Peyer's patch (tissue), 4 donors: ENCODE data around the gene PRKCH.

Experiments used
- CTCF ChIP-seq, 6 experiments: fragments of 450-650 bp in 4 of 6; fragments of 200-600 bp in 2 of 6; sonication (generic) in 1 of 6; IDR thresholded peaks; one replicate each; pipeline ENCODE4 v1.5.1; 2017 to 2019; ENCODE audit warnings: antibody characterized with exemption in 6 of 6, mild to moderate bottlenecking in 3 of 6, moderate library complexity in 1 of 6
- POLR2A ChIP-seq, 2 donors: fragments of 450-650 bp; IDR thresholded peaks; one replicate each; pipeline ENCODE4 v1.5.1; 2017; ENCODE audit warnings: antibody characterized with exemption in 2 of 2, mild to moderate bottlenecking in 2 of 2, moderate library complexity in 2 of 2

GRCh38 chr14:61438860-61439765 lies 117.7 kb downstream of the PRKCH start:
- TF ChIP-seq CTCF (IDR thresholded peaks at IDR 0.05) (no peak), POLR2A (IDR thresholded peaks at IDR 0.05) (no peak)
